GM18861 (cell line): ENCODE results near the gene SOX8.
"Not testable (repeated sequence)": the region's sequence is repeated elsewhere in the genome, so short reads cannot be mapped to it uniquely, and the experiment has no call there.

ENCODE experiments used
- ATAC-seq: cut with Tn5 transposase; IDR thresholded peaks from one replicate; pipeline ENCODE4 v1.9.1; 2021; ENCODE audit not compliant: unreplicated experiment

Gene SOX8

DNA sequence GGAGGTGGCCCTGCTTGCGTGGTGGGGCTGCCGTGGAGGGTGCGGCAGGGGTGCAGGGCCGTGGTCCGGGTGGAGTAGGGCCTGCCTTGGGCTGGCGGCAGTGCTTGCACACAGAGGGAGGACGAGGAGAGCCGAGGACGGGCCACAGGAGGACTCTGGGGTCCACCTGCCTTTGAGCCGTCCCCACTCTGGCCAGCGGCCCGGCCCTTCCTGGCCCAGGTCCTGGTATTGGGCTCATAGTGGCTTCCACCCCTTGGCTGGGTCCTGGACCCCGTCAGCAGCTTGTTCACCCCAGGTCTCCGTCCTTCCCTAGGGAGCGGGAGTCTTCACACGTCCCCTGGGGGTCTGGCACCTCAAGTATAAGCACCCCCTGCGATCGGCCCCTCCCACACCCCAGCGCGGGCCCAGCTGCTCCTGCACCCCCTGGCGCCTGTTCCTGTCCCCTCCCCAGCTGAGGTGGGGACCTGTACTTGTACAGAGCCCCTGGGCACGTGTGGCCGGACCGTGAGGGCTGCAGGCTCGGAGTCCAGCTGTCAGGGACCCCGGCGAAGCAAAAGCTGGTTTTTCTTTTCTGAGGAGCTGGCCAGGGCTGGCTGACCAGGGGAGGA lies 40.1 kb downstream of the SOX8 start:
- no peak for ATAC-seq

DNA sequence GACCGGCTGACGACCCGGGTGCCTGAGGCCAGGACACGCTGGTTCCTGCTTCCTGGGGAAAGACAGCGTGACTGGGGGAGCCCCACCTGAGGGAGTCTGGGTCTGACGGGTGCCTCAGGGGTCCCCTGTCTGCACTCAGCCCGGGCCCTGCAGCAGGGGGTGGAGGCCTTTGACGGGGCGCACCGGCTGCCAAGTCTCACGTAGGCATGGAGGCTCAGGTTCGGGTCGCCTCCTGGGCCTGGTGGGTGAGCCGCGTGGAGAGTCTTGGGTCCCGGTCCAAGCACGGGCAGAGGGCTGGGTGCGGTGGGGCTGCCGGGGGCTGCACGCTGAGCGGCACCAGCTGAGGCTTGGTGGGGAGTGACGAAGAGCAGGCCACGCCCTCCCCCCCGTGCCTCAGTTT lies 40.9 kb downstream of the SOX8 start:
- no peak for ATAC-seq

GRCh38 chr16:1024138-1024537 lies 42.6 kb downstream of the SOX8 start:
- no peak for ATAC-seq

DNA sequence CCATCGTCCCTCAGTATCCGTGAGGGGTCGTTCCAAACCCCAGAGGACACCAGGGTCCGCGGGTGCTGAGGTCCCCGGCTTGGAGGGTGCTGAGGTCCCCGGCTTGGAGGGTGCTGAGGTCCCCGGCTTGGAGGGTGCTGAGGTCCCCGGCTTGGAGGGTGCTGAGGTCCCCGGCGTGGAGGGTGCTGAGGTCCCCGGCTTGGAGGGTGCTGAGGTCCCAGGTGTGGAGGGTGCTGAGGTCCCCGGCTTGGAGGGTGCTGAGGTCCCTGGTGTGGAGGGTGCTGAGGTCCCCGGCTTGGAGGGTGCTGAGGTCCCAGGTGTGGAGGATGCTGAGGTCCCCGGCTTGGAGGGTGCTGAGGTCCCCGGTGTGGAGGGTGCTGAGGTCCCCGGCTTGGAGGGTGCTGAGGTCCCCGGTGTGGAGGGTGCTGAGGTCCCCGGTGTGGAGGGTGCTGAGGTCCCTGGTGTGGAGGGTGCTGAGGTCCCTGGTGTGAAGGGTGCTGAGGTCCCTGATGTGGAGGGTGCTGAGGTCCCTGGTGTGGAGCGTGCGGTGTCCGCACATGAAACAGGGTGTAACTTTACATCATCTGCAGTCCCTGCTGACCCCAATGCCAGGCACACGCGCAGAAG lies 43.7 kb downstream of the SOX8 start:
- ATAC-seq, result not testable (repeated sequence)

GRCh38 chr16:1026057-1026783 lies 44.6 kb downstream of the SOX8 start:
- no peak for ATAC-seq

DNA sequence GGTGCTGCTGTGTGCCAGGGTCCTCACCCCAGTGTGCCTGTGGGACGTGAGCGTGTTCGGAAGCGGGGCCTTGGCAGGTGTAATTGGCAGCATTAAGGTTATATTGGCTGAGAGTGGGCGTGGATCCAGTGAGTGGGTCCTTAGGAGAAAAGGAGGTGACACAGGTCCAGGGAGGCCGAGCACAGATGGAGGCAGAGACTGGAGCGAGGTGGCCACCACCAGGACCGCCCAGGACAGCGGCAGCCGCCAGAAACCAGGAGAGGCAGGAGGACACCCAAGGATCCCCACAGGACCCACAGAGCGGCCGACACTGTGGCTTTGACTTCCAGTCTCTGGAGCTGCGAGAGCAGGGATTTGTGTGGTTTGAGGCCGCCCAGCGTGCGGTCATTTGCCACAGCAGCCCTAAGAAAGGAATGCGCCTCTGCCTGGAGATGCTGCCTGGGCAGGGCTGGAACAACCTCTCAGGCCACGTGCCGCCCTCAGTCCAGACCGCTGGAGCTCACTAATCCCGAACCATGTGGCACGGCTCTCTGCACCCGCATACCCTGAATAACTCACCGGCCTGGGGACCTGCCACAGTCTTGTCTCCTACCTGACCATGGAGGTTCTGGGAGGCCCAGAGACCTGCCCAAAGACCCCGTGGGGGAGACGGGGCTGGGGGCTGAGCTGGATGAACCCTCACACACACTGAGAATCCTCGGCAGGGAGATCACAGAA lies 45.4 kb downstream of the SOX8 start:
- ATAC-seq, result no peak

DNA sequence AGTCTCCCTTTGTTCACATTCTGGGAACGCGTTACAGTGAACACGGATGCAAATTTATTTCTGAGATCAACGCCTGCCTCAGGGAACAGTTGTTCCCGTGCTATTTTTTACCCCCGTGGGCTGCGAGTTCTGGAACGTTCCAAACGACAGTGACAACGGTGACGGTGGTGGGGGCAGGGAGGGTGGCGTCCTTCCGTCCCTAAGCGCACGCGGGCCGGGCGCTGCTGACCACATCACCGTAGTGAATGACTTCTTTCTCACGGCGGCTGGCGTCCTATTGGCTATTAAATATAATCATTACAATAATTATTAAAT lies 45.9 kb downstream of the SOX8 start:
- ATAC-seq, result no peak

- no peak for ATAC-seq
These were observed 46.5 kb downstream of the SOX8 start for GRCh38 chr16:1028056-1028455.

DNA sequence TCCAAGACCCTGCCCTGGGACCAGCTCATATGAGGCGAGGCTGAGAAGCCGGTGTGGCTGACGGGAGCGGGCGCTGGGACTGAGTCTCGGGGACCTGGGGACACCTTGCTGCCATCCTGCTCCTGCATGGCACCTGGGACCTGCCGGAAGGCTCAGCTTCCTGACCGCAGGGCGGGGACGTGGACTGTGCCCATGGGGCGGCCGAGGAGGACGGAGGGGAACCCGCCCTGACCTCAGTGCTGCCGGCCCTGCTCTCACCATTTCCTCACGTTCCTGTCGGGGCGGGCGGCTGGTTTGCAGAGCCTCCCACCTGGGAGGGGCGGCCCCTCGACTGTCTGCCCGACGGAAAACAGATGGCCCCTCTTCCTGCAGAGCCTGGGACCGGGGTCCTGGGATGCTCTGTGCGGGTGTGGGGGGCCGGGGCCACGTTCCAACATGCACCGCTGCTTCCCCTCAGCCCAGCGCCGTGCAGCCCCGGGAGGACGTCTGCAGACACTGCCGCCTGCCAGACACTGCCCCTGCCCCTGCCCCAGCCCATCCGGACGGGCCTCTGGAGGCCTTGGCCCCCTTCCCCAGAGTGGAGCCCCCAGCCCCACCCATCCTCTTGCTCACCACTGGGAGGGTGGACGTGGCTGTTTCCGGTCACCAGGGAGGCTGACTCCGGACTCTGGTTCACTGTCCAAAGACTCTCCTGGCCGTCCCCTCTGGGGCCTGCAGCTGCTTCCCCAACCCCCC lies 47.1 kb downstream of the SOX8 start:
- ATAC-seq, result no peak

DNA sequence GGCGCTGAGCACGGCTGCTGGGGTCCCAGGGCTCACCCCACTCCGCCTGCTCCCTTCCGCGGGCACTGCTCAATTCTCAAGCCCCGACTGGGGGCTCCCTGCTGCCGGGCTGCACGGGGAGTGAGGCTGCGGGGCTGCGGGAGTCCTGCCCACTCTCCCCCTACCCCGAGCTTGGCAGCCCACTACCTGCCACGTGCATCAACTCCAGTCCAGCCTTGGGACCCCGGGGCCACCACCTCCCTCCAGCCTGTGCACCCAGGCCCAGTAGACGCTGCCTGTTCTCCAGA lies 47.6 kb downstream of the SOX8 start:
- no peak for ATAC-seq

GRCh38 chr16:1030473-1030901 lies 48.9 kb downstream of the SOX8 start:
- ATAC-seq, result no peak

- ATAC-seq, result no peak
These were observed 50.1 kb downstream of the SOX8 start for GRCh38 chr16:1031666-1032065.

DNA sequence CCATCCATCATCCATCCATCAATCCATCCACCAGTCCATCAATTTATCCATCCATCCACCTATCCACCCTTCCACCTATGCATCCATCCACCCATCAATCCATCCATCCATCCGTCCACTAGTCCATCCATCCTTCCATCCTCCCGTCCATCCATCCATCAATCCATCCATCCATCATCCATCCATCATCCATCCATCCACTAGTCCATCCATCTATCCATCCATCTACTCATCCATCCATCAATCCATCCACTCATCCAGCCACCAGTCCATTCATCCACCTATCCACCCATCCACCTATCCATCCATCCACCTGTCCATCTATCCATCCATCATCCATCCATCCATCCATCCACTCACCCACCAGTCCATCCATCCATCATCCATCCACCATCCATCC lies 51.0 kb downstream of the SOX8 start:
- no peak for ATAC-seq

- ATAC-seq, result no peak
These were observed 51.6 kb downstream of the SOX8 start for GRCh38 chr16:1033128-1033679.

DNA sequence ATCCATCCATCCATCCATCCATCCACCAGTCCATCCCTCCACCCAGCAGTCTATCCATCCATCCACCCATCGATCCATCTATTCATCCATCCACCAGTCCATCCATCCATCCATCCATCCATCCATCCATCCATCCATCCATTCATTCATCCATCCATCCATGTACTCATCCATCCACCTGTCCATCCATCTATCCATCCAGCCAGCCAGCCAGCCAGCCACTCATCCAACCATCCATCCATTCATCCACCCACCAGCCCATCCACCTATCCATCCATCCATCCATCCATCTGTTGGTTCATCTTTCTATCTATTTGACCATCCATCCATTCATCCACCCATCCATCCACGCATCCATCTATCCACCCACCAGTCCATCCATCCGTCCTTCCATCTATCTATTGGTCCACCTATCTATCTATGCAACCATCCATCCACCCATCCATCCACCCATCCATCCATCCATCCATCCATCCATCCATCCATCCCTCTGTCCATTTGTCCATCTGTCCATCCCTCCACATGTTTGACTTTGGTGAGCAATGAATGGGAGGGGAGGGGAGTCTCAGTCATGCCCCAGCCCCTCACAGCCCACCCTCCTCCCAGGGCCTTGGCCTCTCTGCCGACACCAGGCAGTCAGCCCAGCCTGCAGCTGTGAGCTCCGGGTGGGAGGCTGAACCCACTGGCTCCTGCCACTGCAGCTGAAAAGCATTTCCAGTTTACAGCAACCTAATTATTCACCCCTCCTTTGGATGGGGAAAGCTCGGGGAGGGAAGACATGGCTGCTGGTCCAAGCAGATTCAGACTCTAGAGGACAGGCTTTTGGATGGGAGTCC lies 52.9 kb downstream of the SOX8 start:
- ATAC-seq, result no peak

DNA sequence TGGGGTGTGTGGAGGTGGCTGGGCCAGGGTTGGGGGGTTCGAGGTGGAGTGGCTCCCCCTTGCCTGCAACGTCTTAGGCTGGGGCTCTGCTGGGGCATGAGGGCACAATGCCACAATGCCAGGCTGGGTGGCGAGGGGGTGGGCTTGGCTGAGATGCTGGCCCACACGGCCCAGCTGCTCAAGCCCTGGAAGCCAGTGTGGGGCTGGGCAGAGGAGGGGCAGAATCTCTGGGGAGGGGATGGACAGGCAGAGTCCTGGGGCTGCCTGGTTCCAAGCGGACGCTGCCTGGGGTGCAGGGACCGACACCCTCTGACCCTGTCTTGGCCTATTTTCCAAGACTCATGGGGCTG lies 53.5 kb downstream of the SOX8 start:
- ATAC-seq, result no peak

- ATAC-seq, result no peak
These were observed 54.6 kb downstream of the SOX8 start for GRCh38 chr16:1036166-1036565.
